Measurements from ENCODE around the gene ARHGAP26. TPM values are rescaled to one million over a fixed set of nuclear protein-coding genes. Genes with fewer than 3 reads are reported as not detected.

The ARHGAP26 gene
- total RNA-seq, 4 donors from 2014 or later: 12.4 to 49.5 (median 31.8) TPM

DNA sequence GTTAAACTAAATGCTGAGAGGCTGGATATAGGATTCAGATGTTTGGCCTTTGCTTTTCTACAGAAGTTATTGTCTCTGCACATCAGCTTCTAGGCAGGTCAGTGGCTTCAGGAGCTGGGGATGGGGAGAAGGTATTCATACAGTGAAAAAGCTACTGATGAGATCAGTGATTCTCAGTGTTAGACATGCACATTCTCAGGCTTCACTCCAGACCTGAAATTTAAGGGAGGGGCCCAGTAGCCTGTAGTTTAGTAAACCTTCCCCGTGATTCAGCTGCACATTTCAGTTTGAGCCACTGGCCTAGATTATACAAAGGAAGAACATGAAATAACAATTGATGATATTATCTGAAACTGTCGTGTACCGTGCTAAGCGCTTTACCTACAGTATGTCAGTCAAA is 127.2 kb downstream of the ARHGAP26 start:
- Histone ChIP-seq H3K9me3 (no peaks in the 10 kb centered on the region), H3K27me3 (no peaks in the 10 kb centered on the region), H3K4me1 (no peaks in the 10 kb centered on the region), H3K36me3 (no peaks in the 10 kb centered on the region), H3K27ac (no peak overlapping the region), H3K4me3 (no peak overlapping the region)
- DNase-seq: no peak
- intact Hi-C loops (cut with DNase I; ENCODE audit: low total_unique reads): no loop called here
- no peak for TF ChIP-seq POLR2A (IDR thresholded peaks at IDR 0.05)
- TF ChIP-seq, protein P1, sequence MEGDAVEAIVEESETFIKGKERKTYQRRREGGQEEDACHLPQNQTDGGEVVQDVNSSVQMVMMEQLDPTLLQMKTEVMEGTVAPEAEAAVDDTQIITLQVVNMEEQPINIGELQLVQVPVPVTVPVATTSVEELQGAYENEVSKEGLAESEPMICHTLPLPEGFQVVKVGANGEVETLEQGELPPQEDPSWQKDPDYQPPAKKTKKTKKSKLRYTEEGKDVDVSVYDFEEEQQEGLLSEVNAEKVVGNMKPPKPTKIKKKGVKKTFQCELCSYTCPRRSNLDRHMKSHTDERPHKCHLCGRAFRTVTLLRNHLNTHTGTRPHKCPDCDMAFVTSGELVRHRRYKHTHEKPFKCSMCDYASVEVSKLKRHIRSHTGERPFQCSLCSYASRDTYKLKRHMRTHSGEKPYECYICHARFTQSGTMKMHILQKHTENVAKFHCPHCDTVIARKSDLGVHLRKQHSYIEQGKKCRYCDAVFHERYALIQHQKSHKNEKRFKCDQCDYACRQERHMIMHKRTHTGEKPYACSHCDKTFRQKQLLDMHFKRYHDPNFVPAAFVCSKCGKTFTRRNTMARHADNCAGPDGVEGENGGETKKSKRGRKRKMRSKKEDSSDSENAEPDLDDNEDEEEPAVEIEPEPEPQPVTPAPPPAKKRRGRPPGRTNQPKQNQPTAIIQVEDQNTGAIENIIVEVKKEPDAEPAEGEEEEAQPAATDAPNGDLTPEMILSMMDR (IDR thresholded peaks at IDR 0.05): no peak

DNA sequence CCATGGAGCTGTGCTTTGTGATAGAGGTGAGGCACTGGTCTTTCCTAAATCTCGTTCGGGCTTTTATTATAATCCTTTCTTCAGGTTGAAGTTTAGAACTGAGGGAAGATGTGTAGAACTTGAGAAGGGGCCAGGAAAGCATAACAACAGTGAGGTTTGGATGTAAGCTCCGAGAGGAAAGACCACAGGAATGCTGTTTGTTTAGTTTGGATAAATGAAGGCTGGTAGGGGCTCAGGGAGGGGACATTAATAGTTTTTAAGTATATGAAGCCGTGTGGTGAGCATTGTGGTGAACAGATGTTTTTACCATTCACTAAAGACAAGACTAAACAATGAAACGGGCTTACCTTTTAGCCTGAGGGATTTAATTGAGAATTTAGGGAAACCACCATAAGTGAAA is 130.8 kb downstream of the ARHGAP26 start:
- TF ChIP-seq, protein P1 (IDR thresholded peaks at IDR 0.05): no peak
- no peak for TF ChIP-seq POLR2A (IDR thresholded peaks at IDR 0.05)
- no peaks in the 10 kb centered on the region for H3K4me1 ChIP-seq
- no peak overlapping the region for H3K4me3 ChIP-seq
- no peaks in the 10 kb centered on the region for H3K9me3 ChIP-seq
- DNase-seq: no peak
- no peaks in the 10 kb centered on the region for H3K36me3 ChIP-seq
- H3K27ac ChIP-seq: no peak overlapping the region
- H3K27me3 ChIP-seq: no peaks in the 10 kb centered on the region
- intact Hi-C loops (cut with DNase I; ENCODE audit: low total_unique reads): no loop called here

DNA sequence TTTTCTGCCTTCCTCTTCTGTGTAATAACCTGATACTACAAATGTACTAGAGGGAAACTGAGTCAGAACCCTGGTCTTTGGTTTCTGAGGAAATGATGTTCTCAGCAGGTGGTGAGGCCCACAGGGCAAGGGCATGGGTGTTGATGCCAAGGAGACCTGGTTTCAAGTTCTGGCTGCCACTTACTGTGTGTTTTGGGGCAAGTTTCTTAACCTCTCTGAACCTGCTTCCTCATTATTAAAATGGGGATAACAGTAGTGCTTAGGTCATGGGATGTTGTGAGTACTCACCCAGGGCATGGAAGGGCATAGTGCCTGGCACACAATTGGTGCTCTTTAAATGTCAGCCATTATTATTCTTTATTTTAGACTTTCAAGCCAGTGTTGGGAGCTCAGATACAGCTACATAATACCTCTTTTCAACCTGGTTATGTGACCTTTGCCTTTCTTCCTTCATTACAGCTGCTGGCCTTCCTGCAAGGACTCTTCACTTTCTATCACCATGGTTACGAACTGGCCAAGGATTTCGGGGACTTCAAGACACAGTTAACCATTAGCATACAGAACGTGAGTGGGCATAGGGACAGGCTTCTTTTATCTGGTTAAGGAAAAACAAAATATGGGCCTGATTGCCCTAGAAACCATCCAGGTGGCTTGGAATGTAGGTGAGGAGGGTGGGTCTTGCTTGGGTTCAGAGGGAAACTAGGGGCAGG is 131.5 kb downstream of the ARHGAP26 start:
- Histone ChIP-seq H3K4me3 (no peak overlapping the region), H3K36me3 (no peaks in the 10 kb centered on the region), H3K27ac (no peak overlapping the region), H3K9me3 (no peaks in the 10 kb centered on the region), H3K27me3 (no peaks in the 10 kb centered on the region), H3K4me1 (no peaks in the 10 kb centered on the region)
- no peak for DNase-seq
- TF ChIP-seq, protein P1 (IDR thresholded peaks at IDR 0.05): no peak
- no peak for TF ChIP-seq POLR2A (IDR thresholded peaks at IDR 0.05)
- intact Hi-C loops (cut with DNase I; ENCODE audit: low total_unique reads): no loop called here

DNA sequence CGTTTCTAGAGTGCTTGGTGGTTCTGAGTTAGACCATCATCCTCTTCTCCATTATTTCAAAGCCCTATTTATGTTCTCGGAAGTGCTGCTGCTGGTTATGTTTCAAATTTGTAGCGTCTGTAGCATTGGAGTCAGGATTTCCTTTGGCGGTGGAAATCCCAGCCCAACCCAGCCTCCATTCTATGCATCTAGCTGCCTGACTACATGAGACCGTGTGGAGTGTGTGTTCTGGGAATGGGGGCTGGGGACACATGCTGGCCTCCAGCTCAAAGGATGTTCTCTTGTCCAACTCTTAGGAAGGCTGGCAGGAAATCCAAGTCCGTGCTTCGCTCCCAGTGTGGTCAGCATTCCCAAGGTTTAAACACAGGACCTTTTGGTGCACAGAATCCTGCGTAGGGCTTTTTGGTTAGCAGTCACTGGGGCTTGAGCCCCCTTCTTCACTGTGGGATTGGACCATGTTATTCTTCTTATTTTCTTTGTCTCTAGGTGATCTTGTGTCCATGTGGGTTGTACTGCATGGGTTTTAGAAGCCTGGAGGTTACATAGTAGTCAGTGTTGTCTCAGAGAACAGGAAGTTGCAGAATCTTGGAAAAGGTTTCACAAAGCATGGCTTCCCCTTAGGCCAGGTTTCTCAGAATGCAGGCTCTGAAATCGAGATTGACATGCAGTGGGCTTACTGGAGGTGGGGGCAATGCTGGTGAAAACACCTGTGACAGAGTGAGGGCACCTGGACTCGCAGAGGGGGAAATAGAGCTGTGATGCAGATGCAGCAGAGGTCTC is 132.2 kb downstream of the ARHGAP26 start:
- Histone ChIP-seq H3K36me3 (no peaks in the 10 kb centered on the region), H3K4me3 (no peak overlapping the region)
- no peak for TF ChIP-seq POLR2A (IDR thresholded peaks at IDR 0.05)
- TF ChIP-seq, protein P1 (IDR thresholded peaks at IDR 0.05): no peak

DNA sequence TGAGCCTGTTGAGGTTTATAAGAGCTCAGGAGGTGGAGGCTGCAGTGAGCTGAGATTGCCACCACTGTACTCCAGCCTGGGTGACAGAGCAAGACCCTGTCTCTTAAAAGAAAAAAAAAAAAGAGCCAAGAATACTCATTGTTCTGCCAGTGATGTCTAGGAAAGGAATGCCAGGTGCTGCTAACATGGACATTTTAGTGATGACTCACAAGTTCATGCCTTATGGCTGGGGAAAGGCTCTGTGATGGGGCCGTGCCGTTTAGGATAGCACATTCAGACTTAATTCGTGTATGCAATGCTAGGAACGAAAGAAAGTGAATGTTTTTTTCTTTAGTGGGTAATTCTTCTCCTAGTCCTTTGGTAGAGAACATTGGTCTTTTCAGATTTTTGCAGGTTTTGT is 134.2 kb downstream of the ARHGAP26 start:
- Histone ChIP-seq H3K4me3 (no peak overlapping the region), H3K27me3 (no peaks in the 10 kb centered on the region), H3K27ac (no peak overlapping the region), H3K36me3 (no peaks in the 10 kb centered on the region), H3K4me1 (no peaks in the 10 kb centered on the region), H3K9me3 (no peaks in the 10 kb centered on the region)
- intact Hi-C loops (cut with DNase I; ENCODE audit: low total_unique reads): no loop called here
- no peak for DNase-seq
- TF ChIP-seq, protein P1 (IDR thresholded peaks at IDR 0.05): no peak
- no peak for TF ChIP-seq POLR2A (IDR thresholded peaks at IDR 0.05)

More for the DNA sequence above, 132.2 kb downstream of the ARHGAP26 start:
- H3K9me3 ChIP-seq: no peaks in the 10 kb centered on the region
- no peak for DNase-seq
- no peaks in the 10 kb centered on the region for H3K4me1 ChIP-seq
- no peak overlapping the region for H3K27ac ChIP-seq
- intact Hi-C loops (cut with DNase I; ENCODE audit: low total_unique reads): no loop called here
- no peaks in the 10 kb centered on the region for H3K27me3 ChIP-seq
